WERI-Rb-1 (cell line): Measurements from ENCODE around the gene NRP2.

Experiments used
- DNase-seq: peaks from one replicate; pipeline ENCODE4 v3.0.0-alpha.2; 2020
- H3K27ac ChIP-seq: fragments of 250-450 bp; sonication (Bioruptor Pico); 2 replicates; pipeline ENCODE4 v1.5.1; 2020; ENCODE audit warnings: mild to moderate bottlenecking, moderate library complexity
- H3K27me3 ChIP-seq: fragments of 250-450 bp; sonication (Bioruptor Pico); 2 replicates; pipeline ENCODE4 v1.5.1; 2021; ENCODE audit warnings: mild to moderate bottlenecking, low read depth, moderate library complexity; ENCODE audit not compliant: insufficient read depth, severe bottlenecking
- H3K36me3 ChIP-seq: fragments of 250-450 bp; sonication (Bioruptor Pico); 2 replicates; pipeline ENCODE4 v1.5.1; 2020; ENCODE audit warnings: mild to moderate bottlenecking, moderate library complexity
- H3K4me3 ChIP-seq: 2 replicates; pipeline ENCODE4 v1.5.1; 2011; ENCODE audit warnings: low read depth, mild to moderate bottlenecking, control low read depth, low read length
- H3K9me3 ChIP-seq: fragments of 250-450 bp; sonication (Bioruptor Pico); 2 replicates; pipeline ENCODE4 v1.5.1; 2021; ENCODE audit warnings: mild to moderate bottlenecking, moderate library complexity; ENCODE audit not compliant: severe bottlenecking
- TF ChIP-seq, protein P1 (sequence below): IDR thresholded peaks from 2 replicates; pipeline ENCODE4 v1.5.1; 2011; ENCODE audit warnings: low read depth, mild to moderate bottlenecking, control low read depth, inconsistent platforms, low read length

Gene NRP2

DNA sequence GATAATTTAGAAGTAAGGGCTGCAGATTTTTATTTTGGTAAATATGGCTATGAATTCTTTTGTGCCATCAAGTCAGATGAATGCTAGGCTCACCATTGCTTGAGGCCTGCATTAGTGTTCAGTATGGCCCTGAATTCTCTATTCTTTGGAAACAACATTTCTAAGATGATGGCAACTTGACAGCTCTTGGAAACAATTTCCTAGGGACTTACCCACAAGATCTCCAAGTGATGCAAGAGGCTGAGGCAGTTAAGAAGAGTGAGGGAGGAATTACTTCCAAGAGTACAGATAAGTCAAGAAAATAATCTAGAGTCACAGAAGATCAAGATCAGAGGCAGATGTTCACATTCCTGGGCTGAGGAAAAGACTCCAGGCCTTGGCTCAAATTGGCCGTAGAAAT is 129.1 kb downstream of the NRP2 start:
- Histone ChIP-seq H3K4me3 (no peak overlapping the region), H3K27ac (no peak overlapping the region), H3K27me3 (no peaks in the 10 kb centered on the region), H3K36me3 (no peaks in the 10 kb centered on the region), H3K9me3 (no peaks in the 10 kb centered on the region)
- DNase-seq, result no peak
- TF ChIP-seq, protein P1, sequence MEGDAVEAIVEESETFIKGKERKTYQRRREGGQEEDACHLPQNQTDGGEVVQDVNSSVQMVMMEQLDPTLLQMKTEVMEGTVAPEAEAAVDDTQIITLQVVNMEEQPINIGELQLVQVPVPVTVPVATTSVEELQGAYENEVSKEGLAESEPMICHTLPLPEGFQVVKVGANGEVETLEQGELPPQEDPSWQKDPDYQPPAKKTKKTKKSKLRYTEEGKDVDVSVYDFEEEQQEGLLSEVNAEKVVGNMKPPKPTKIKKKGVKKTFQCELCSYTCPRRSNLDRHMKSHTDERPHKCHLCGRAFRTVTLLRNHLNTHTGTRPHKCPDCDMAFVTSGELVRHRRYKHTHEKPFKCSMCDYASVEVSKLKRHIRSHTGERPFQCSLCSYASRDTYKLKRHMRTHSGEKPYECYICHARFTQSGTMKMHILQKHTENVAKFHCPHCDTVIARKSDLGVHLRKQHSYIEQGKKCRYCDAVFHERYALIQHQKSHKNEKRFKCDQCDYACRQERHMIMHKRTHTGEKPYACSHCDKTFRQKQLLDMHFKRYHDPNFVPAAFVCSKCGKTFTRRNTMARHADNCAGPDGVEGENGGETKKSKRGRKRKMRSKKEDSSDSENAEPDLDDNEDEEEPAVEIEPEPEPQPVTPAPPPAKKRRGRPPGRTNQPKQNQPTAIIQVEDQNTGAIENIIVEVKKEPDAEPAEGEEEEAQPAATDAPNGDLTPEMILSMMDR, result no peak

DNA sequence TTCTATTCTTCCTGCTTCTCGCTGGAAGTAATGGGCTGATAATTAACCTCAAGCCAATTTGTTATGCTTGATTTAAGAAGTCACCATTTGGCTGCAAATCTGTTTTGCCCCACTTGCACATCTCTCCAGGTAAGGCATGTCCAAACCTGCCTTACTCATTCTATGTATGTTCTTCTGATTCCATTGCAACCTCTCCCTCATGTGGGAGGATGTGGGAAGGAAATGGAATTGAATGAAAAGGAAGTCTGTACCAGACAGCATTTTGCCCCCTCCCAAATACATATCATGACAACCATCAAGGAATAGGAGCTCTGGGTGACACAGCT is 131.7 kb downstream of the NRP2 start:
- TF ChIP-seq, protein P1, result no peak
- H3K27me3 ChIP-seq, result no peaks in the 10 kb centered on the region
- no peaks in the 10 kb centered on the region for H3K36me3 ChIP-seq
- no peaks in the 10 kb centered on the region for H3K9me3 ChIP-seq
- H3K27ac ChIP-seq, result no peak overlapping the region
- no peak overlapping the region for H3K4me3 ChIP-seq
- DNase-seq, result no peak

DNA sequence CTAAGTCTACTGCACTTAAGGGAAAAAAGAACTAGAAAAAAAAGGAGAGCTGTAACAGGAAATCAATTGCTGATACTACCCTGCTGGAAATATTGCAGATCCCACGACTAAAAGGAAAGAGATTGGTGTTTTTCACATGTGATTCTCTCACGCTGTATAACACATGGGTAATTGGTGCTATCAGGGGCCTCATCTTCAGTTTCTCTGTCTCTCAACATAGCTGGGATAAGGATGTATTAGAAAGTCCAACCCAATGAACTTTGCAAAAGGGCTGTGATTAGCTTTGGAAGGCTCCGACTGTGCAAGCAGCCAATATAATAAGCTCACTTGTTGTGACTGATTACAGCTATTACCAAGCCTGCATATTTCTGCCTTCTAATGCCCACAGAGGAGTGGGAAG is 133.4 kb downstream of the NRP2 start:
- Histone ChIP-seq H3K9me3 (no peaks in the 10 kb centered on the region), H3K4me3 (no peak overlapping the region), H3K27ac (no peak overlapping the region), H3K36me3 (no peaks in the 10 kb centered on the region), H3K27me3 (no peaks in the 10 kb centered on the region)
- TF ChIP-seq, protein P1, result no peak
- no peak for DNase-seq

DNA sequence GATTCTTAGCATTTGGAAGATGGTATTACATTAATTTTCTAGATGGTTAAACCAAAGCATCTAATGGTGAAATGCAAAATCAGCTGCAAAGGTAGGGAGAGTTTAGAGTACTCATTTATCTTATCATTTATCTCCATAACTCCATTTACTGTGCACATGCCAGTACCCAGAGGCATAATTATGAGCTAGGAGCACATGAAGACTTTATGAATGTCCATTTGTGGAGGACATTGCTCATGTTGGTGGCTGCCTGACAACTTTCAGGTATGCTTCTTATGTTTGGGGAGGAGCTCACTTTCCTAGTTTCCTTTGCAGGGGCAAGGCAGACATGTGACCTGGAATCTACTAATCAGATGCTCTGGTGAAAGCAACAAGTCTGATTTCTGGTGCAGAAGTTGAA is 134.0 kb downstream of the NRP2 start:
- no peak overlapping the region for H3K4me3 ChIP-seq
- no peaks in the 10 kb centered on the region for H3K36me3 ChIP-seq
- TF ChIP-seq, protein P1, result no peak
- no peak for DNase-seq
- no peaks in the 10 kb centered on the region for H3K9me3 ChIP-seq
- H3K27me3 ChIP-seq, result no peaks in the 10 kb centered on the region
- no peak overlapping the region for H3K27ac ChIP-seq

DNA sequence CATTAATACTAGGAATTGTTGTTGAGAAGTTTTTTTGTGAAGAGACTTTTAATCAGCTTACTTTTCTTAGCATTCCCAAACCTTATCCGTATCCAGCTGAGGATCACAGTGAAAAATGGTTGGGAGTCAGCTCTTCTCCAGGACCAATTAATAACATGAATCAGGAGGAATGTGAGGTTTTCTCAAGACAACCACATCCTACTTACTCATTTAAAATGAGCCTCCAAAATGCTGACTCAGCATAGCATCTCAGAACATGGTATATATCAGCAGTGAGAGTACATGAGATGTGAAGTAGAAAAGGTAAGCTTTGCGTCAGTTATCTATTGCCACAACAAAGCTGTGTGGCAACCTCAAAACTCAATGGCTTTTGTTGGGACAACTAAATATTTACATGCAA is 140.3 kb downstream of the NRP2 start:
- H3K9me3 ChIP-seq, result no peaks in the 10 kb centered on the region
- no peak for DNase-seq
- no peaks in the 10 kb centered on the region for H3K27me3 ChIP-seq
- TF ChIP-seq, protein P1, result no peak
- no peak overlapping the region for H3K27ac ChIP-seq
- no peaks in the 10 kb centered on the region for H3K36me3 ChIP-seq
- no peak overlapping the region for H3K4me3 ChIP-seq

DNA sequence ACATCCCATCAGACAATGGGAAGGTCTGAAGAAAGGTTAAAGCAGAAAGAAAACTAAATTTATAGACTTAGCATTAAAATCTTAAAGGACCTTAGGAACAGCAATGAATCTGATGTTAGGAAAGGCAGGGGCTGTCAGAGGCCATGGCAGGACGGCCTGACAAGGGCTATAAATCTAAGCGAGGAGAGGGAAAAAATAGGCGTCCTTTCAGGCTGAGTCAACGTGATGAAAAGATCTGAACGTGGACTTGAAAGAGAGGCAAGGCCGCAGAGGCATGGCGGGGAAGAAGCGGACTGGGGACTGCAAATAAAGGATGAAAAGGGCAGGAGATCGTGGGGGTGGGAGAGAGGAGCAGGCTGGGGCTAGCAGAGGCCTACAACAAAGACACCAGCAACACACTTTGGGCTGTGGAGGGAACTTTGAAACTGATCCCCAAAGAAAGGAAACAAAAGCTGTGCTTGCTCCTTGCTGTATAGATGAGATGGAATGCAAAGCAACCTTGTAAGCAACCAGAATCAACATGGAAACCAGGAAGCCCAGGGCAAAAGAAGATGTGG is 145.6 kb downstream of the NRP2 start:
- no peak for DNase-seq
- no peaks in the 10 kb centered on the region for H3K36me3 ChIP-seq
- TF ChIP-seq, protein P1, result no peak
- H3K4me3 ChIP-seq, result no peak overlapping the region
- no peaks in the 10 kb centered on the region for H3K9me3 ChIP-seq
- no peaks in the 10 kb centered on the region for H3K27me3 ChIP-seq
- no peak overlapping the region for H3K27ac ChIP-seq
